ENCODE results near the gene GCDH.
A peak's percentile ranks its signal among the peaks of the same experiment; 100 is the strongest.
"Not testable (repeated sequence)": the region's sequence is repeated elsewhere in the genome, so short reads cannot be mapped to it uniquely, and the experiment has no call there.

The GCDH gene

DNA sequence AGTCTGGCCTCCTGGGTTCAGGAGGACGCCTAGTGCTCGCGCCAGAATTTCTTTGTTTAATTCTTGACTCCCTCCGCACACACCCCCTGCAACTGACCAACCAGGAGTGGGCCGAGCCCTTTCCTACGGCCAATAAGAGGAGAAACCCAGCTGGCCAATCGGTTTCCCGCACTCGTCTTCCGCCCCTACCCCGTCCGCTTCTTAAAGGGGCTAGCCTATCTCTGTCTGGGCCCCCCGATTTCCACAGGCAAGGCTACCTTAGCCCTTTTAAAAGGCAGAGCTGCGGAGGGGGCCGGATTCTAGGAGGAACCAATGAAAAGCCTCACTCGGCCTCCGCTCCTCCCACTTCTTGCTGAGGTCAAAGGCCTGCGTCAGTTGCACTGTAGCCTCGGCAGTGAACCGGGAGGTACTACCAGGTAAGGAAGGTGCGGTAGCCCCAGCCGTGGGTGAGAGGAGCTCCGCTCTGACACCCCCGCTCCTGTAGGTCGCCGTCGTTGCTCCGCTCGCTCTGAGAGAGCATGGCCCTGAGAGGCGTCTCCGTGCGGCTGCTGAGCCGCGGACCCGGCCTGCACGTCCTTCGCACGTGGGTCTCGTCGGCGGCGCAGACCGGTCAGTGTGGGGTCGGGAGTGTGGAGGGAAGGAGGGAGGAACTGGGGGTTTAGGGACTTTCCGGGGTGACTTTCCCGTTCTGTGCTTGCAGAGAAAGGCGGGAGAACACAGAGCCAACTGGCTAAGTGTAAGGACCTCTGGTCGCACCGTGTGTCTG is at the start of gene GCDH:
Gene GCDH, plus strand, starts transcription at position 374 of the 766 bp plus-strand sequence. Its CDS starts 145 bp downstream, at position 519.
- DNase-seq (ENCODE audit: low read depth in 1 of 2, low spot score in 1 of 2) = peak; percentile 80 to 98

DNA sequence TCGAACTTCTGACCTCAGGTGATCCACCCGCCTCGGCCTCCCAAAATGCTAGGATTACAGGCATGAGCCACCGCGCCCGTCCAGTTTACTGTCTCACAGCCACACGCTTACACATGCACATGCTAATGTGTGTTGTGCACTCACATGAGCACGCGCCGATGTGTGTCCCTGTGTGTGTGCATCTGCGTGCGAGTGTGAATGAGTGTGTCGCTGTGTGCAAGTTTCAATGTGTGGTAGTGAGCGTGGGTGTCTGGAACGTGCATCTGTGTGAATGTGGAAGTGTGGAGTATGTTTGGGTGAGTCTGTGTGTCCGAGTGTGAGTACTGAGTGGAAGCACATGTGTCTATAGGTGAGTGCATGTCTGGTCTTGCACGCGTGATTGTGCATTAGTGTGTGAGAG is 48.4 kb upstream of the GCDH start:
- DNase-seq (ENCODE audit: low read depth in 1 of 2, low spot score in 1 of 2) = no peak

DNA sequence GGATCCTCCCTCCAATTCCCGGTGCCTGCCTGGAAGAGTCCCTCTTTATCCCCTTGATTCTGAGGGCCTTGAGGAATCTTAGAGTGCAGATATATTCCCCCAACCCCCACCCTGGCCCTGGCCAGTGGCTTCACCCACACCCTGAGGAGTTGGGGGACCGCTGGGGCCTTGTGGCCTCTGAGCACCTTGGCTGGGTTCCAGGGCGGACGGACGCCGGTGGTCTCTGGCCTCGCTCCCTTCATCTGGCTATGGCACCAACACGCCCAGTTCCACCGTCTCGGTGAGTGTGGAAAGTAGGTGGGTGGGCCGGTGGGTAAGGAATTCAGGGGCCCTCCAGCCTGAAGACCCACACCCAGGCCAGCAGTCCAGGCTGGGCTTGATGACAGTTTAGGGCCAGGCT is 47.6 kb upstream of the GCDH start:
- DNase-seq (ENCODE audit: low read depth in 1 of 2, low spot score in 1 of 2) = no peak

DNA sequence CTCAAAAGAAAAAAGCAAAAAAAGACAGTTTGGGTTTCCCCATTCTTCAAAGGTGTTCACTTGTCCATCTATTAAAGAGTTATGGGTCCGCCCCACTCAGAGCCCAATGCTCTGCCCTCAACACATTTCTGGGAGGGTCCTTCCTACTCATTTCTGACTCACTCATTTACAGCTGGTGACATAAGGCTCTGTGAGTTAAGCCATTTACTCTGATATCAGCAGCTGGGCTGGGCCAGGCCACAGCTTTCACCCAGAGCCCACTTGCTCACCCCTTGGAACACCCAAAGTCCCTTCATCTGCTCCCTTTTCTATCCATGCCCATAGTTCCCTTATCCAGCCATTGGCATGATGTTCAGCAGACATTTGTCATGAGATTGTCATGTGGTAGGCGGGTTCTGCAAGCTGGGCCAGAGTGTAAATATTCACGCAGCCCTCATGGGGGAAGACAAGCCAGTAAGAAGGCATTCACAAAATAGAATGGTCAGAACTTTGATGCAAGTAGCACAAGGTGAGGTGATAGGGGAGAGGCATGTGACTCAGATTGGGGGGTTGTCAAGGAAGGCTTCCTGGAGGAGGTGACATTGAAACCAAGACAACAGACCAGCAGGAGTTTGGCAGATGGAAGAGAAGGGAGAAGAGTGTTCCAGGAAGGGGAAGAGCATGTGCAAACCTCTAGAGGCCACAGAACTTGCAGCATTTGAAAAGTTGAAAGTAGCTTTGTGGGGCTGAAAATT is 46.8 kb upstream of the GCDH start:
- DNase-seq (ENCODE audit: low read depth in 1 of 2, low spot score in 1 of 2) = no peak

DNA sequence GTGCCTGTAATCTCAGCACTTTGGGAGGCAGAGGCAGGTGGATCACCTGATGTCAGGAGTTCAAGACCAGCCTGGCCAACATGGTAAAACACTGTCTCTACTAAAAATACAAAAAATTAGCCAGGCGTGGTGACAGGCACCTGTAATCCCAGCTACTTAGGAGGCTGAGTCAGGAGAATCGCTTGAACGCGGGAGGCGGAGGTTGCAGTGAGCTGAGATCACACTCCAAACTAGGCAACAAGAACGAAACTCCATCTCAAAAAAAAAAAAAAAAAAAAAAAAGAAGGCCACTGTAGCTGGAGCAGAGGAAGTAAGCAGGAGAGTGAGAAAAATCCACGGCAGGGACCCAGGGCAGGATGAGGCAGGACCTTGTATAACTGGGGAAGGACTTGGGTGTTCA is 44.3 kb upstream of the GCDH start:
- not testable (repeated sequence) for DNase-seq (ENCODE audit: low read depth in 1 of 2, low spot score in 1 of 2)

DNA sequence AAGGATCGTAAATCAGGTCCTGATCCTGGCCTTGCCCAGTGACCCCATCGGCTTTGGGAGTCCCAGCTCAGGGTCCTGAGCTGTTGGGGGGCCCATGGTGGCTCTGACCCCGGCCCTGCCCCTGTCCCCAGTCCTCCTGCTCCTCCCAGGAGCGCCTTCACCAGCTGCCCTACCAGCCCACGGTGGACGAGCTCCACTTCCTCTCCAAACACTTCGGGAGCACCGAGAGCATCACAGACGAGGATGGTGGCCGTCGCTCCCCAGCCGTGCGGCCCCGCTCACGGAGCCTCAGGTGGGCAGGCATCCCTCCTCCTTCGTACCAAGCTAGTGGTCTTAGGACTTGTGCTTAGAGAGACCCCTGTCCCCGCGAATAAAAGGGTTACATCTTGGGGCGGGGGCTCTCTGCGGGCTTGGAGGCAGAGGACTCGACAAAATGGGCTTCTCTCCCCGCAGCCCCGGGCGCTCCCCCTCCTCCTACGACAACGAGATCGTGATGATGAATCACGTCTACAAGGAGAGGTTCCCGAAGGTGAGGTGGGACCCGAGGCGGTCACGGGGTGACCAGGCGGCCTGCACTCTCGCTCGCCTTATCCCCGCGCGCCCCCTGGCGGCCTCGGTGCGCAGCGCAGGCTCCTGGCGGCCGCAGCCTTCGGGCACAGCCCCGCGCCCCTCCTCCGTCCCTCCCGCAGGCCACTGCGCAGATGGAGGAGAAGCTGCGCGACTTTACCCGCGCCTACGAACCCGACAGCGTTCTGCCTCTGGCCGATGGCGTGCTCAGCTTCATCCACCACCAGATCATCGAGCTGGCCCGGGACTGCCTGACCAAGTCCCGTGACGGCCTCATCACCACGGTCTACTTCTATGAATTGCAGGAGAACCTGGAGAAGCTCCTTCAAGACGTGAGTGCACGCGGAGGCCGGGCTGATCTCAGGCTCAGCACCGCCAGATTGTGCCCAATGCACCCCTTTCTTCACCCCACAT is 43.5 kb upstream of the GCDH start:
- peak; percentile 78 to 84 for DNase-seq (ENCODE audit: low read depth in 1 of 2, low spot score in 1 of 2)

DNA sequence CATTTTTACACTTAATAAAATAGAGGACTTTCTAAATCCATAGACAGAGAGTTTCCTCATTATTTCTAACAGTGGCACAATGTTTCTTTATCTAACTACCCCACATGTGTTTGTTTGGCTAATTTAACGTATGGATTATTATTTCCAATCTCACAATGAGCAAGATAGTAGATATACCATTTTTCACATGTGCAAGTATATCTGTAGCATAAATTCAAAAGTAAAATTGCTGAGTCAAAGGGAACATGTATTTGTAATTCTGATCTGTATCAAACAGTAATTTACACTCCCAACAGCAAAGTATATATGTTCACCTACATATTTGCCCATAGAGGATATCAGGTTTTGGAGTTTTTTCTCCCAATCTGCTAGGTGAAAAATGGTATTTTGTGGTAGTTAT is 34.3 kb upstream of the GCDH start:
- no peak for DNase-seq (ENCODE audit: low read depth in 1 of 2, low spot score in 1 of 2)

DNA sequence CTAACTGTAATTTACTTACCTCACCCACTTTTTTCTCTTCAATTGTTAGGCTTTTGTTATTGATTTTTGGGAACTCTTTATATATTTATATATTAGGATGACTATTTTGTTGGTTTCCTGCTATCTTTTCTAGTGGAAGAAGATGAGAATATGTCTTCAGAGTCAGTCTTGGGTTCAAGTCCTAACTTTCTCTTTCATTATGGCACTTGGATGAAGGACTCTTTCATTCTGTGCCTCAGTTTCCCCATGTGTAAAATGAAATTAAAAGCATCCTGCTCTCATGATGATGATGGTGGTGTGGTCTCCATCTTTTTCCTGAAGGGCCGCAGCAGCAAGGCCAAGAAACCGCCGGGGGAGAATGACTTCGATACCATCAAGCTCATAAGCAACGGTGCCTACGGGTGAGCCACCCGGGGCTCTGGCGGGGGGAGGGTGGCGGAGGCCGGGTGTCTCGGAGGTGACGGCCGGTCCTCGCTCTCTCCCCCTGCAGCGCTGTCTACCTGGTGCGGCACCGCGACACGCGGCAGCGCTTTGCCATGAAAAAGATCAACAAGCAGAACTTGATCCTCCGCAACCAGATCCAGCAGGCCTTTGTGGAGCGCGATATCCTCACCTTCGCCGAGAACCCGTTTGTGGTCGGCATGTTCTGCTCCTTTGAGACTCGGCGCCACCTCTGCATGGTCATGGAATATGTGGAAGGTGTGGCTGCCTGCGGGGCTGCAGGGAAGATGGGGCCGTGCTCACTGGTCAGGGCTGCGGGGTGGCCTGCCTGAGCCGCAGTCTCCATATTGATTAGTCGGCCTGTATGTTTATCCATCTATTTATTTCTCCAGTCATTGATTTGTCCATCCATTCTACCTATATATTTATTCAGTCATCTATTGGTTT is 32.7 kb upstream of the GCDH start:
- no peak for DNase-seq (ENCODE audit: low read depth in 1 of 2, low spot score in 1 of 2)

DNA sequence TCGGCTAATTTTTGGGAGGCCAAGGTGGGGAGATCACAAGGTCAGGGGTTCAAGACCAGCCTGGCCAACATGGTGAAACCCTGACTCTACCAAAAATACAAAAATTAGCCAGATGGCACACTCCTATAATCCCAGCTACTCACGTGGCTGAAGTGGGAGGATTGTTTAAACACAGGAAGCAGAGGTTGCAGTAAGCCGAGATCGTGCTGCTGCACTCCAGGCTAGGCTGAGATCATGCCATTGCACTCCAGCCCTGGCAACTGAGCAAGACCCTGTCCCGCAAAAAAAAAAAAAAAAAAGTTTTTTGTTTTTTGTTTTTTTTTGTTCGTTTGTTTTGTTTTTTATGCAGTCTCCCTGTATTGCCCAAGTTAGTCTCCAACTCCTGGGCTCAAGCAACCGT is 31.4 kb upstream of the GCDH start:
- no peak for DNase-seq (ENCODE audit: low read depth in 1 of 2, low spot score in 1 of 2)

DNA sequence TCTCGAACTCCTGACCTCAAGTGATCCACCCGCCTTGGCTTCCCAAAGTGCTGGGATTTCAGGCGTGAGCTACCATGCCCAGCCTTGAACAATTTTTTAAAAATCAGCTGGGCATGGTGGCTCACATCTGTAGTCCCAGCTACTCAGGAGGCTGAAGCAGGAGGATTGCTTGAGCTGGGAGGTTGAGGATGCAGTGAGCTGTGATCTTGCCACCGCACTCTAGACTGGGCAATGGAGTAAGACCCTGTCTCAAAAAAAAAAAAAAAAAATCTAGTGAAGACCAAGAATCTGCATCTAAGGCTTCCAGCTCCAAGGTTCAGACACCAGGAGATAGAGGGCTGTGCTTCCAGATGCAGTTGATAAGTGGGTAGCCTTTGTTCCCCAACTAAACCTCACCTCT is 26.8 kb upstream of the GCDH start:
- no peak for DNase-seq (ENCODE audit: low read depth in 1 of 2, low spot score in 1 of 2)

DNA sequence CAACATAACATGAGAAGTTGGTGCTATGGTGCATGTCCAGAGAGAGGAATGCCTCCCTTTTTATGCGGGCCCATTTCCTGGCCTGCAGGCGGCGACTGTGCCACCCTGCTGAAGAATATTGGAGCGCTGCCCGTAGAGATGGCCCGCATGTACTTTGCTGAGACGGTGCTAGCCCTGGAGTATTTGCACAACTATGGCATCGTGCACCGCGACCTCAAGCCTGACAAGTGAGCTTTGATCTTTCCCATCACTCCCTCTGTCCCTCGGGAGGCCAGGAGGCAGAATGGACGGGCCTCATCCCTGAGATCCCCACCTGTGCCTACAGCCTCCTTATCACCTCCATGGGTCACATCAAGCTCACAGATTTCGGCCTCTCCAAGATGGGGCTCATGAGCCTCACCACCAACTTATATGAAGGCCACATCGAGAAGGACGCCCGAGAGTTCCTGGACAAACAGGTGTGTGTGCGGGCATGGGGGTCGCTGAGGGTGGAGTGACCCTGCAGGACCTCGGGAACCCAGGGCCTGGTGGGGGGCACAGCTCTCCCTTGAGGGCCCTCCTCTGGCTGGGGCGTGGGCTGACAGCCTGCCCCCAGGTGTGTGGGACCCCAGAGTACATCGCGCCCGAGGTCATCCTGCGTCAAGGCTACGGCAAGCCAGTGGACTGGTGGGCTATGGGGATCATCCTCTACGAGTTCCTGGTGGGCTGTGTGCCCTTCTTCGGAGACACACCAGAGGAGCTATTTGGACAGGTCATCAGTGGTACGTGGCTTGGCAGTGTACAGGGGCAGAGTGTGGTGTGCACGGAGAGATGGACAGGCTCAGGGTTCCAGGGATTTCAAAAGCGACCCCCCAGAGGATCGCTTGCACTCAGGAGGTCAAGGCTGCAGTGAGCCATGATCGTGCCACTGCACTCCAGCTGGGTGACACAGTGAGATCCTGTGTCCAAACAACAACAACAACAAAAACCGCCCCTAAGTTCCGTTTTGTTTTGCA is 25.9 kb upstream of the GCDH start:
- DNase-seq (ENCODE audit: low read depth in 1 of 2, low spot score in 1 of 2) = no peak

DNA sequence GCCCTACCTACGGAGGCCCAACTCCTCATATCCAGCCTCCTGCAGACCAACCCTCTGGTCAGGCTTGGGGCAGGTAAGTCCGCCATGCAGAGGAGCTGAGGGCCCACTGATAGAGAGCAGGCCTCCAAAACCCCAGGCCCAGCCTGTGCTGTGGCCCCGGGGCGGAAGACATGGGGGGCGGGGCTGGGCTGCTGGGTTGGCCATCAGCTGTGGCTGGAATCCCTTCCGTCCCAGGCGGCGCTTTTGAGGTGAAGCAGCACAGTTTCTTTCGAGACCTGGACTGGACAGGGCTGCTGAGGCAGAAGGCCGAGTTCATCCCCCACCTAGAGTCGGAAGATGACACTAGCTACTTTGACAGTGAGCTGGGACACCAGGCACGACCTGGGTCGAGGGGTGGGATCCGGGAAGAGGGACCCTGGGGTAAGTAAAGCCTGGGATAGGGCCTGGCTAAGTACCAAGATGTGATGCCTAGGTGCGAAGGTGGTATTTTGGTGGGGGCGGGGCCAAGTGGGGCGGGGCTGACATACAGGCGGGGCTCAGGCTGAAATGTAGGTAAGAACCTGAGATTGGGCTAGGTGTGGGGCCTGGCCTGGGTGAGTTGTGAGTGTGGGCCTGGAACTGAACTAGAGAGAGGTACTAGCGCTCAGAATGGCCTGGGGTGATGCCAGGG is 25.1 kb upstream of the GCDH start:
- no peak for DNase-seq (ENCODE audit: low read depth in 1 of 2, low spot score in 1 of 2)

DNA sequence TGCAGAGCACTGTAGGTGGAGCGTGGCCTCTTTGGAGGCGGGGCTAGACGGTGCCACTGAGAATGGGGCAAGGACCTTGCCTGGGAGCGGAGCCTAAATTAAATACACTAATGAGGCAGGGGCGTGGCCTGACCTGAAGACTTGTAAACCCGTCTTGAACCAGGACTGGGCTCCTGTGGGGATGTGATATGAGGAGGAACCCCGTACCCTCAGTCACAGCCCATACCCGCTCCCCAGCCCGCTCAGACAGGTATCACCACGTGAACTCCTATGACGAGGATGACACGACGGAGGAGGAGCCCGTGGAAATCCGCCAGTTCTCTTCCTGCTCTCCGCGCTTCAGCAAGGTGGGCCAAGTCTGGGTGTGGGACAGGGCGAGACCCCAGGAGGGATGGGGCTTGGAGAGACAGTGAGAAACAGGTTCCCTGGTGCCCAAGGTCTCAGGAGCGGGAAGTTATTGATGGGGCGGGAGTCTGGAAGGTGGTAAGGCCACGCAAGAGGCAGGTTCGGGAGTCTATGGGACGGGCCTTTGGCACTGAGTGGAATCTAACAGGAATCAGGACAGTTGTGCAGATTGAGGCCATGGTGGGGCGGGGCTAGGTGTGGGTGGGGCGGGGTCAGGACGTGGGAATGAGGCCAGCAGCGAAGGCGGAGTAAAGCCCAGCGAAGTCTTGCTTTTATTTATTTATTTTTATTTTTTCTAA is 24.4 kb upstream of the GCDH start:
- DNase-seq (ENCODE audit: low read depth in 1 of 2, low spot score in 1 of 2) = no peak

DNA sequence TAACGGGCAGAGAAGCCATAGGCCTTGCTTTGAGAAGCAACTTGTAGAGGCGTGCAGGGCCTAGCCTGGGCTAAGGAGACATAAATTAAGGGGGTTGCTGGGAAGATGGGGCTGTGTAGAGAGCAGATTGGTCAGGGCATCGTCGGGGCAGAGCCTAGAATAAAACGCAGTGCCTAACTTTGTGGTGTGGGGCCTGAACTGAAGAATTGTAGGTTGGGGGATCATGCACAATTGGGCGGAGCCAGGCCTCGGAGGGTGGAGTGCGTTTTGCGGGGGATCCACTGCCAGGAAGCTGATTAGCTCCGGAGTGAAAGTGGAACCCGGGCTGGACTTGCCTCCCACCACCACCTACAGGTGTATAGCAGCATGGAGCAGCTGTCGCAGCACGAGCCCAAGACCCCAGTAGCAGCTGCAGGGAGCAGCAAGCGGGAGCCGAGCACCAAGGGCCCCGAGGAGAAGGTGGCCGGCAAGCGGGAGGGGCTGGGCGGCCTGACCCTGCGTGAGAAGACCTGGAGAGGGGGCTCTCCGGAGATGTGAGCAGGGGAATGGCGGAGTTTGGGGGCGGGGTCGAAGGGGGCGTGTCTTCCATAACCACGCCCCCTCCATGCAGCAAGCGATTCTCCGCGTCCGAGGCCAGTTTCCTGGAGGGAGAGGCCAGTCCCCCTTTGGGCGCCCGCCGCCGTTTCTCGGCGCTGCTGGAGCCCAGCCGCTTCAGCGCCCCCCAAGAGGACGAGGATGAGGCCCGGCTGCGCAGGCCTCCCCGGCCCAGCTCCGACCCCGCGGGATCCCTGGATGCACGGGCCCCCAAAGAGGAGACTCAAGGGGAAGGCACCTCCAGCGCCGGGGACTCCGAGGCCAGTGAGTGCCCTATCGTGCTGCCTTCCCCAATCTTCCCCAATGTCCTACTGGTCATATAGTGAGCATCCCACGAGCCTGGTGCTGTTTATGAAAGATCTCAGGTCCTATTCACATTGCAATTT is 23.6 kb upstream of the GCDH start:
- DNase-seq (ENCODE audit: low read depth in 1 of 2, low spot score in 1 of 2) = peak; percentile 31 to 59

DNA sequence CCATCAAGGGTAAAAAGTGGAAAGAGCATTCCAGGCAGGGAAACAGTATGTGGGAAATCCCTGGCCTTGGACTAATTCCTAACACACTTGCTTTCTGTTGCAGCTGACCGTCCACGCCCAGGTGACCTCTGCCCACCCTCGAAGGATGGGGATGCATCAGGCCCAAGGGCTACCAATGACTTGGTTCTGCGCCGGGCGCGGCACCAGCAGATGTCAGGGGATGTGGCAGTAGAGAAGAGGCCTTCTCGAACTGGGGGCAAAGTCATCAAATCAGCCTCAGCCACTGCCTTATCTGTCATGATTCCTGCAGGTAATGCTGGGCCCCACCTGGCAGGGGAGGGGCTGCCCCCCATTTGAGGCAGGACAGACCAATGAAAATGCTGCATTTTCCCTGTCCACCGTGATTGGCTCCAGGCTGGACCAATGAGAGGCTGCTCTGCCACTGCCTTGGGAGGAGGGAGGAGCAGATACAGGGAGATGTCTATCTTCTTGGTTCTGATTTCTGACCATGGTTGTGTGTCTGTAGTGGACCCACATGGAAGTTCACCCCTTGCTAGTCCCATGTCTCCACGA is 22.3 kb upstream of the GCDH start:
- no peak for DNase-seq (ENCODE audit: low read depth in 1 of 2, low spot score in 1 of 2)

DNA sequence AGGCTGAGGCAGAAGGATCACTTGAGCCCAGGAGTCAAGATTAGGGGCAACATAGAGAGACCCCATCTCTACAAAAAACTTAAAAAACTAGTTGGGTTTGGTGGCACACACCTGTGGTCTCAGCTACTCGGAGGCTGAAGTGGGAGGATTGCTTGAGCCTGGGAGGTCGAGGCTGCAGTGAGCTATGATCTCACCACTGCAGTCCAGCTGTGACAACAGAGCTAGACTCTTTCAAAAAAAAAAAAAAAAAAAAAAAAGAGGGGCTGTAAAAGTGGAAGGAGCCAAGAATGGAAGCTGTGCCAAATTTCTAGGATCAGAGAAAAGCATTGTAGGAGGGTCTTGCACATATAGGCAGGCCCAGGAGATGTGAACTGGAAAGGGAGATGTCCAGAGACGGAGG is 19.3 kb upstream of the GCDH start:
- DNase-seq (ENCODE audit: low read depth in 1 of 2, low spot score in 1 of 2) = no peak

DNA sequence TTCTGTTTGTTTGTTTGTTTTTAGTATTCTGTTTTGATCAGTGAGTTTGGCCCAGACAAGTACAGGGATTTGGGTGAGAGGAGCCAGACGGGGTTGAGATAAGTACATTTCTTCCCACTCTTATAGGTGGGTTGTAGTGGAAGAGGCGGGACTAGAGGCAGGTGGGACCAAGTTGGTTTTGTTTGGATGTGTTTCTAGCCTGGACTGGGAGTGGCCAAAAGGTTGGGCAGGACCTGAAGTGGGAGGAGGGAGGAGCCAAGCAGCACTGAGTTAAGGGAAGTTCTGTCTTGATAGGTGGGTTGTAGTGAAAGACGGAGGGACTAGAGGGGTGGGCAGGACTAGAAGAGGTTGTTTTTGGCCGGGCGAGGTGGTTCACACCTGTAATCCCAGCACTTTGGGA is 18.7 kb upstream of the GCDH start:
- no peak for DNase-seq (ENCODE audit: low read depth in 1 of 2, low spot score in 1 of 2)

All from activated CD4-positive, alpha-beta T cell treated with anti-CD3 and anti-CD28 coated beads, Interleukin-2, amount 50 U/mL, for 24 hours (primary cell).